Testis (tissue), 2 donors: ENCODE results near the gene TSPAN33.

ENCODE experiments used
- POLR2A ChIP-seq: fragments of 450-650 bp; IDR thresholded peaks from one replicate; pipeline ENCODE4 v1.6.1; 2017; ENCODE audit warnings: antibody characterized with exemption, mild to moderate bottlenecking, moderate library complexity
- TF ChIP-seq, protein P1 (sequence below), 3 experiments: fragments of 450-650 bp in 2 of 3; fragments of 200-600 bp in 1 of 3; sonication (generic) in 1 of 3; IDR thresholded peaks; one replicate each; pipeline ENCODE4 v1.5.1; 2016 to 2019; ENCODE audit warnings: antibody characterized with exemption in 3 of 3, mild to moderate bottlenecking in 2 of 3, moderate library complexity in 1 of 3

GRCh38 chr7:129115676-129116075 lies 28.8 kb upstream of the TSPAN33 start:
- TF ChIP-seq POLR2A = no peak
- TF ChIP-seq, protein P1, sequence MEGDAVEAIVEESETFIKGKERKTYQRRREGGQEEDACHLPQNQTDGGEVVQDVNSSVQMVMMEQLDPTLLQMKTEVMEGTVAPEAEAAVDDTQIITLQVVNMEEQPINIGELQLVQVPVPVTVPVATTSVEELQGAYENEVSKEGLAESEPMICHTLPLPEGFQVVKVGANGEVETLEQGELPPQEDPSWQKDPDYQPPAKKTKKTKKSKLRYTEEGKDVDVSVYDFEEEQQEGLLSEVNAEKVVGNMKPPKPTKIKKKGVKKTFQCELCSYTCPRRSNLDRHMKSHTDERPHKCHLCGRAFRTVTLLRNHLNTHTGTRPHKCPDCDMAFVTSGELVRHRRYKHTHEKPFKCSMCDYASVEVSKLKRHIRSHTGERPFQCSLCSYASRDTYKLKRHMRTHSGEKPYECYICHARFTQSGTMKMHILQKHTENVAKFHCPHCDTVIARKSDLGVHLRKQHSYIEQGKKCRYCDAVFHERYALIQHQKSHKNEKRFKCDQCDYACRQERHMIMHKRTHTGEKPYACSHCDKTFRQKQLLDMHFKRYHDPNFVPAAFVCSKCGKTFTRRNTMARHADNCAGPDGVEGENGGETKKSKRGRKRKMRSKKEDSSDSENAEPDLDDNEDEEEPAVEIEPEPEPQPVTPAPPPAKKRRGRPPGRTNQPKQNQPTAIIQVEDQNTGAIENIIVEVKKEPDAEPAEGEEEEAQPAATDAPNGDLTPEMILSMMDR (IDR thresholded peaks at IDR 0.05) = no peak
